CD14-positive monocyte (primary cell): ENCODE data around the gene ADH1A. TPM values are rescaled to one million over a fixed set of nuclear protein-coding genes. Genes with fewer than 3 reads are reported as not detected.

Experiments
- DNase-seq, 3 donors: peaks; one replicate each; pipeline ENCODE4 v3.0.0-alpha.2; 2011 to 2022
- H2AFZ ChIP-seq: 2 replicates; pipeline ENCODE4 v1.6.0; 2012; ENCODE audit warnings: mild to moderate bottlenecking, low read depth, low read length, inconsistent platforms; ENCODE audit not compliant: insufficient read depth, poor library complexity, severe bottlenecking
- H3K27ac ChIP-seq, 2 donors: 1 replicate in 1 of 2; 2 replicates in 1 of 2; pipeline ENCODE4 v1.5.1; 2012 to 2013; ENCODE audit warnings: low read length in 2 of 2, control low read depth in 1 of 2, inconsistent platforms in 1 of 2, low read depth in 1 of 2, mild to moderate bottlenecking in 1 of 2
- H3K27me3 ChIP-seq, 2 donors: one replicate each; pipeline versions ENCODE4 v1.6.0 to v1.6.1; 2011 to 2013; ENCODE audit warnings: low read length in 2 of 2; ENCODE audit not compliant: control insufficient read depth in 2 of 2, insufficient read depth in 2 of 2
- H3K36me3 ChIP-seq, 2 donors: replicated peaks in 1 of 2; 1 replicate in 1 of 2; 2 replicates in 1 of 2; pipeline versions ENCODE4 v1.5.1 to v1.6.1; 2012 to 2013; ENCODE audit warnings: low read length in 2 of 2, control low read depth in 1 of 2, inconsistent platforms in 1 of 2, mild to moderate bottlenecking in 1 of 2; ENCODE audit not compliant: insufficient read depth in 2 of 2, control insufficient read depth in 1 of 2
- H3K4me1 ChIP-seq, 2 donors: 1 replicate in 1 of 2; 2 replicates in 1 of 2; pipeline versions ENCODE4 v1.5.1 to v1.6.1; 2012 to 2013; ENCODE audit warnings: low read length in 2 of 2, control low read depth in 1 of 2, inconsistent platforms in 1 of 2, mild to moderate bottlenecking in 1 of 2, moderate library complexity in 1 of 2; ENCODE audit not compliant: insufficient read depth in 2 of 2, control insufficient read depth in 1 of 2
- H3K4me2 ChIP-seq: replicated peaks from 2 replicates; pipeline ENCODE3; 2012; ENCODE audit warnings: low read length, moderate library complexity, mild to moderate bottlenecking; ENCODE audit not compliant: poor library complexity, severe bottlenecking; ENCODE audit errors: extremely low read depth
- H3K4me3 ChIP-seq, 3 experiments: fragments of 200-600 bp in 1 of 3; sonication (generic) in 1 of 3; replicated peaks in 1 of 3; 1 replicate in 2 of 3; 2 replicates in 1 of 3; pipeline ENCODE4 v1.5.1; 2011 to 2013; ENCODE audit warnings: low read length in 3 of 3, mild to moderate bottlenecking in 3 of 3, control low read depth in 2 of 3, low read depth in 2 of 3, inconsistent platforms in 1 of 3, moderate library complexity in 1 of 3
- H3K79me2 ChIP-seq: 2 replicates; pipeline ENCODE4 v1.6.0; 2012; ENCODE audit warnings: mild to moderate bottlenecking, control low read depth, inconsistent platforms, low read length, moderate library complexity; ENCODE audit not compliant: insufficient read depth
- H3K9ac ChIP-seq: 2 replicates; pipeline ENCODE4 v1.6.0; 2017; ENCODE audit warnings: low read length, mild to moderate bottlenecking; ENCODE audit not compliant: insufficient read depth, poor library complexity, severe bottlenecking
- H3K9me3 ChIP-seq, 2 donors: replicated peaks in 1 of 2; 1 replicate in 1 of 2; 2 replicates in 1 of 2; pipeline versions ENCODE4 v1.5.1 to v1.6.1; 2012 to 2013; ENCODE audit warnings: low read length in 2 of 2, control low read depth in 1 of 2; ENCODE audit not compliant: control insufficient read depth in 1 of 2, insufficient read depth in 1 of 2
- H4K20me1 ChIP-seq: 2 replicates; pipeline ENCODE4 v1.6.0; 2012; ENCODE audit warnings: mild to moderate bottlenecking, low read length, control low read depth, moderate library complexity; ENCODE audit not compliant: insufficient read depth
- H3K27ac Mint-ChIP-seq, 7 donors: one replicate each; pipeline ENCODE4 v1.8.0; 2020; ENCODE audit warnings: mild to moderate bottlenecking in 7 of 7, mixed read lengths in 7 of 7, moderate library complexity in 6 of 7, inconsistent platforms in 2 of 7
- H3K27me3 Mint-ChIP-seq, 3 donors: one replicate each; pipeline ENCODE4 v1.8.0; 2021 to 2022; ENCODE audit warnings: low read depth in 3 of 3, mild to moderate bottlenecking in 3 of 3, mixed read lengths in 3 of 3, moderate library complexity in 3 of 3, inconsistent platforms in 1 of 3
- H3K36me3 Mint-ChIP-seq, 2 donors: one replicate each; pipeline ENCODE4 v1.8.0; 2020; ENCODE audit warnings: mixed read lengths in 2 of 2, inconsistent platforms in 1 of 2, mild to moderate bottlenecking in 1 of 2
- H3K4me1 Mint-ChIP-seq: one replicate; pipeline ENCODE4 v1.8.0; 2020; ENCODE audit warnings: mild to moderate bottlenecking, mixed read lengths
- H3K4me3 Mint-ChIP-seq, 2 donors: one replicate each; pipeline ENCODE4 v1.8.0; 2020; ENCODE audit warnings: mild to moderate bottlenecking in 2 of 2, mixed read lengths in 2 of 2, moderate library complexity in 1 of 2
- H3K9me3 Mint-ChIP-seq, 7 donors: one replicate each; pipeline ENCODE4 v1.8.0; 2020 to 2022; ENCODE audit warnings: mixed read lengths in 7 of 7, mild to moderate bottlenecking in 6 of 7, moderate library complexity in 6 of 7, inconsistent platforms in 2 of 7
- WGBS: methylation state at CpG from one replicate; pipeline ENCODE4 v1.1.5; 2013; ENCODE audit warnings: missing lambda C conversion rate; ENCODE audit not compliant: insufficient coverage; 5-methylcytosine and 5-hydroxymethylcytosine counted together
- intact Hi-C, 2 donors: fragments of 100-400 bp; cut with micrococcal nuclease; formaldehyde crosslinking; loops; one replicate each; pipeline versions ENCODE4 v1.15.0 to v1.15.1; 2023
- polyA plus RNA-seq, 3 donors: library from polyadenylated mRNA; depleted of rRNA in 1 of 3; unstranded in 2 of 3; stranded (reverse) in 1 of 3; fragments of 300-500 nt in 2 of 3; fragments of >200 nt in 1 of 3; fragmentation: Illumina TruSeq in 2 of 3; gene quantifications; 1 replicate in 2 of 3; 2 replicates in 1 of 3; pipeline ENCODE4 v1.2.3, GENCODE V29; 2012 to 2021
- TF ChIP-seq, protein P1 (sequence below): fragments of 200-600 bp; IDR thresholded peaks from one replicate; pipeline ENCODE4 v1.8.0; 2022; ENCODE audit warnings: antibody characterized with exemption, mild to moderate bottlenecking

ADH1A gene
- polyA plus RNA-seq, 3 donors = not detected

DNA sequence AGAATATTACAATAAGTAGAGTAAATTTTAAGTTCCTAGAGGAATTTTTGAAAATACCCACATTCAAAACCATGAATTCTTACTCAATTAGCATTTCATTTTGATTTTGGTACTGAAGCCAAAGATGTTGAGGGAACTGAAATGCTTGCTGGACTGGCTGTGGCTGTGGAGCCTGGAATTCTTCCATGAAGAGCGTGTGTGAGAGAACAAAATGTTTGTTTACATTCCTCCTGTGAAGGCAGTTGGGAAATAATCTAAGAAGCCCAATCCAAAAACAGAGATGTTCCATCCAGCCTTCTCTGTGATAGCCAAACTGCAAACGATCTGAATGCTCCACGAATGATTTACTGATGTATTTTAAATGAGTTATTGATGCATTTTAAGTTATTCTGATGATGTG, 34.2 kb upstream of the ADH1A start:
- 60% methylated on average over 1 of the region's 3 CpGs for WGBS
- Histone ChIP-seq H3K36me3 (no peaks in the 10 kb centered on the region), H3K27me3 (no peaks in the 10 kb centered on the region), H3K27ac (no peak overlapping the region), H3K9ac (no peak overlapping the region), H4K20me1 (no peaks in the 10 kb centered on the region), H2AFZ (no peak overlapping the region), H3K4me1 (no peaks in the 10 kb centered on the region), H3K4me2 (no peak overlapping the region), H3K4me3 (no peak overlapping the region), H3K9me3 (peaks cover 6 to 11% of the 10 kb centered on the region in 2 donors), H3K79me2 (no peaks in the 10 kb centered on the region)
- H3K9me3 Mint-ChIP-seq = peaks cover 0 to 19% (median 6%) of the 10 kb centered on the region in 7 donors
- no peaks in the 10 kb centered on the region for H3K36me3 Mint-ChIP-seq
- TF ChIP-seq, protein P1, sequence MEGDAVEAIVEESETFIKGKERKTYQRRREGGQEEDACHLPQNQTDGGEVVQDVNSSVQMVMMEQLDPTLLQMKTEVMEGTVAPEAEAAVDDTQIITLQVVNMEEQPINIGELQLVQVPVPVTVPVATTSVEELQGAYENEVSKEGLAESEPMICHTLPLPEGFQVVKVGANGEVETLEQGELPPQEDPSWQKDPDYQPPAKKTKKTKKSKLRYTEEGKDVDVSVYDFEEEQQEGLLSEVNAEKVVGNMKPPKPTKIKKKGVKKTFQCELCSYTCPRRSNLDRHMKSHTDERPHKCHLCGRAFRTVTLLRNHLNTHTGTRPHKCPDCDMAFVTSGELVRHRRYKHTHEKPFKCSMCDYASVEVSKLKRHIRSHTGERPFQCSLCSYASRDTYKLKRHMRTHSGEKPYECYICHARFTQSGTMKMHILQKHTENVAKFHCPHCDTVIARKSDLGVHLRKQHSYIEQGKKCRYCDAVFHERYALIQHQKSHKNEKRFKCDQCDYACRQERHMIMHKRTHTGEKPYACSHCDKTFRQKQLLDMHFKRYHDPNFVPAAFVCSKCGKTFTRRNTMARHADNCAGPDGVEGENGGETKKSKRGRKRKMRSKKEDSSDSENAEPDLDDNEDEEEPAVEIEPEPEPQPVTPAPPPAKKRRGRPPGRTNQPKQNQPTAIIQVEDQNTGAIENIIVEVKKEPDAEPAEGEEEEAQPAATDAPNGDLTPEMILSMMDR = no peak
- H3K4me1 Mint-ChIP-seq = no peaks in the 10 kb centered on the region
- H3K27ac Mint-ChIP-seq = no peak overlapping the region
- intact Hi-C loops = no loop called here
- H3K27me3 Mint-ChIP-seq = peaks cover 0 to 2% (median 0%) of the 10 kb centered on the region in 3 donors
- DNase-seq = no peak
- H3K4me3 Mint-ChIP-seq = no peak overlapping the region

DNA sequence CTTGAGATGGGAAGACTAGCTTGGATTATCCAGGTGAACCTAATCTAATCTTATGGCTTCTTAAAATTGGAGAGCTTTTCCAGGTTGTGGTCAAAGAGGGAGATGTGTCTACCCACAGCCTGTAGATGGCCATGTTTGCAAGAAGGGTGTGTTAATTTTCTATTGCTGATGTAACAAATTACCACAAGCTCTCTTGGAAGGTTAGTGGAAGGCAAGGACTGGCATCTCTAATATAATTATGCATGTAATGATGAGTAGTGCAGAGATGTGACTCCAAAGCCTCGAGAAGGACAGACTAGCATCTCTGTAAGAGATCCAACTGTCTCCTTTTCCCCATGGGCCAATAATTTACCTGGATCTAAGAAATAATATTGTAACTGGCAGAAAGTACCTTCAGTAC, 33.6 kb upstream of the ADH1A start:
- Mint-ChIP-seq H3K4me3 (no peak overlapping the region), H3K4me1 (no peaks in the 10 kb centered on the region), H3K27me3 (peaks cover 0 to 2% (median 0%) of the 10 kb centered on the region in 3 donors), H3K36me3 (no peaks in the 10 kb centered on the region), H3K27ac (no peak overlapping the region), H3K9me3 (peaks cover 0 to 19% (median 6%) of the 10 kb centered on the region in 7 donors)
- Histone ChIP-seq H3K27ac (no peak overlapping the region), H3K36me3 (no peaks in the 10 kb centered on the region), H3K27me3 (no peaks in the 10 kb centered on the region), H3K9me3 (peaks cover 6 to 8% of the 10 kb centered on the region in 2 donors), H2AFZ (no peak overlapping the region), H3K4me3 (no peak overlapping the region), H3K4me2 (no peak overlapping the region), H3K79me2 (no peaks in the 10 kb centered on the region), H3K9ac (no peak overlapping the region), H4K20me1 (no peaks in the 10 kb centered on the region), H3K4me1 (no peaks in the 10 kb centered on the region)
- intact Hi-C loops = no loop called here
- TF ChIP-seq, protein P1 = no peak
- WGBS = no CpG with 5 or more reads among the region's 1 CpG
- no peak for DNase-seq
